ENCODE results near the gene ACADL. TPM values are rescaled to one million over a fixed set of nuclear protein-coding genes. Genes with fewer than 3 reads are reported as not detected.

Gene ACADL
- total RNA-seq, 1 donor, result not detected

DNA sequence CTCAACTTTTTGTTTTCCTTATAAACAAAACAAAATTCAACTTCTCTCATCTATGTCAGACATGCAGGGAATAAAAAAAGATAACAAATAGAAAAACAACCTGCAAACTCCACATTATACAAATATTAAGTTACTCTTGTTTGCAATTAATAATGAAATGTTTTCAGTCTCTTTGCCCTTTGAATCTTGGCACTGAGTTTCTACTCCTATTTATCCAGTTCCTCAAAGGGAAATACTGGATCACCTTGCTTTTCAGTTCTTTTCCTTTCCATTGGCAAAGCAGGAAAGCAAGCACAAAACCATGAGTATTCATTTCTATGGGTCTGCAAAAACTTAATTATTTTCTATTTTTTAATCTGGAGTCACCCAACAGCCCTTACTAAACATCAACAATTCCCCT lies 77.6 kb downstream of the ACADL start:
- no peak overlapping the region for H3K4me2 ChIP-seq (ENCODE audit: insufficient read depth, low read length)
- H3K4me3 ChIP-seq (ENCODE audit: insufficient read depth, low read length), result no peak overlapping the region
- no peak for DNase-seq (ENCODE audit: insufficient read length, low spot score, missing footprints)
- no peaks in the 10 kb centered on the region for H3K9me3 ChIP-seq (ENCODE audit: low read depth, low read length)
- peaks cover 9% of the 10 kb centered on the region for H3K36me3 ChIP-seq (ENCODE audit: insufficient read depth, low read length)
- no peaks in the 10 kb centered on the region for H4K20me1 ChIP-seq (ENCODE audit: insufficient read depth, low read length)
- H3K79me2 ChIP-seq (ENCODE audit: insufficient read depth, low read length), result no peaks in the 10 kb centered on the region
- no peaks in the 10 kb centered on the region for H3K4me1 ChIP-seq (ENCODE audit: insufficient read depth, low read length)
- H3K27me3 ChIP-seq (ENCODE audit: insufficient read depth, low read length), result no peaks in the 10 kb centered on the region
- H3K27ac ChIP-seq (ENCODE audit: low read depth, low read length), result no peak overlapping the region
- TF ChIP-seq, protein P1, sequence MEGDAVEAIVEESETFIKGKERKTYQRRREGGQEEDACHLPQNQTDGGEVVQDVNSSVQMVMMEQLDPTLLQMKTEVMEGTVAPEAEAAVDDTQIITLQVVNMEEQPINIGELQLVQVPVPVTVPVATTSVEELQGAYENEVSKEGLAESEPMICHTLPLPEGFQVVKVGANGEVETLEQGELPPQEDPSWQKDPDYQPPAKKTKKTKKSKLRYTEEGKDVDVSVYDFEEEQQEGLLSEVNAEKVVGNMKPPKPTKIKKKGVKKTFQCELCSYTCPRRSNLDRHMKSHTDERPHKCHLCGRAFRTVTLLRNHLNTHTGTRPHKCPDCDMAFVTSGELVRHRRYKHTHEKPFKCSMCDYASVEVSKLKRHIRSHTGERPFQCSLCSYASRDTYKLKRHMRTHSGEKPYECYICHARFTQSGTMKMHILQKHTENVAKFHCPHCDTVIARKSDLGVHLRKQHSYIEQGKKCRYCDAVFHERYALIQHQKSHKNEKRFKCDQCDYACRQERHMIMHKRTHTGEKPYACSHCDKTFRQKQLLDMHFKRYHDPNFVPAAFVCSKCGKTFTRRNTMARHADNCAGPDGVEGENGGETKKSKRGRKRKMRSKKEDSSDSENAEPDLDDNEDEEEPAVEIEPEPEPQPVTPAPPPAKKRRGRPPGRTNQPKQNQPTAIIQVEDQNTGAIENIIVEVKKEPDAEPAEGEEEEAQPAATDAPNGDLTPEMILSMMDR (IDR thresholded peaks at IDR 0.05; ENCODE audit: extremely low read depth, low read depth, low read length), result no peak
- no peak overlapping the region for H2AFZ ChIP-seq (ENCODE audit: low read length)

Small RNAs within 50 kb of the gene (small RNA-seq; reads per million reads assigned to genes)
- gene RF00019, result not detected

Other genes with a start within 250 kb of the ACADL start
- gene RPE, start 222.8 kb downstream of the ACADL start, total RNA-seq, result 60.1 and 68.0 TPM in 2 replicates
- 37.7 and 38.0 TPM in 2 replicates for gene KANSL1L, start 54.0 kb downstream of the ACADL start, total RNA-seq
- not detected in 2 replicates for gene MYL1, start 89.7 kb upstream of the ACADL start, total RNA-seq

Data from osteoblast (primary cell).